Right lobe of liver (tissue), 6 donors: ENCODE measurements around the gene STK24. TPM values are rescaled to one million over a fixed set of nuclear protein-coding genes. Genes with fewer than 3 reads are reported as not detected.

Experiments used
- ATAC-seq, 4 donors: fragments of 200-7000 bp; cut with Tn5 transposase; one replicate each; pipeline ENCODE4 v1.9.1; 2020; ENCODE audit warnings: mild to moderate bottlenecking in 4 of 4, moderate library complexity in 4 of 4
- DNase-seq, 3 donors: peaks; one replicate each; pipeline ENCODE4 v3.0.0-alpha.2; 2020
- H3K27ac ChIP-seq, 3 donors: fragments of 200-600 bp; one replicate each; pipeline ENCODE4 v1.8.0; 2022
- H3K27me3 ChIP-seq, 2 donors: fragments of 200-600 bp; one replicate each; pipeline ENCODE4 v1.8.0; 2022
- H3K36me3 ChIP-seq, 4 donors: fragments of 200-600 bp; sonication (generic) in 1 of 4; one replicate each; pipeline versions ENCODE4 v1.5.1 to v1.8.0; 2017 to 2022; ENCODE audit warnings: control low read depth in 1 of 4
- H3K4me1 ChIP-seq, 4 donors: fragments of 200-600 bp; sonication (generic) in 1 of 4; one replicate each; pipeline versions ENCODE4 v1.5.1 to v1.8.0; 2017 to 2022; ENCODE audit warnings: control low read depth in 1 of 4
- H3K4me3 ChIP-seq, 3 donors: fragments of 200-600 bp; one replicate each; pipeline ENCODE4 v1.8.0; 2022
- H3K9me3 ChIP-seq, 4 donors: fragments of 200-600 bp; sonication (generic) in 1 of 4; one replicate each; pipeline versions ENCODE4 v1.5.1 to v1.8.0; 2017 to 2022; ENCODE audit warnings: control low read depth in 1 of 4
- CTCF ChIP-seq, 4 donors: fragments of 200-600 bp in 3 of 4; fragments of 450-650 bp in 1 of 4; IDR thresholded peaks; one replicate each; pipeline versions ENCODE4 v1.5.1 to v1.8.0; 2016 to 2022; ENCODE audit warnings: antibody characterized with exemption in 4 of 4, mild to moderate bottlenecking in 2 of 4
- POLR2A ChIP-seq: fragments of 450-650 bp; IDR thresholded peaks from one replicate; pipeline ENCODE4 v1.6.1; 2017; ENCODE audit warnings: antibody characterized with exemption, mild to moderate bottlenecking
- WGBS: methylation state at CpG from one replicate; pipeline ENCODE4 v1.1.6; 2018; ENCODE audit warnings: low coverage, low lambda C conversion rate; ENCODE audit not compliant: insufficient coverage; ENCODE audit errors: missing lambda C conversion rate; 5-methylcytosine and 5-hydroxymethylcytosine counted together
- intact Hi-C, 2 donors: fragments of 100-400 bp; cut with DNase I; formaldehyde crosslinking; loops; one replicate each; pipeline versions ENCODE4 v1.11.2 to v1.14.1; 2022
- total RNA-seq, 6 experiments: library from RNA; depleted of rRNA in 2 of 6; stranded (reverse); fragments of >200 nt in 2 of 6; fragmentation: NEBNext Ultra II Directional in 3 of 6; extraction: Animal tissue kit (Norgen Biotek cat#: 25700) in 3 of 6; gene quantifications; one replicate each; pipeline versions ENCODE4 v1.1.0 to v1.2.4, GENCODE V29; 2016 to 2023
- donor health status: DM: no; HTN: yes; CAD: no.
- donor health status: DM: no; HTN: no; CAD: no.
- donor health status: DM: no; HTN: no; CAD: no.
- donor health status: DM: no; HTN: yes; CAD: no.
- donor health status: DM: no; HTN: yes; CAD: no.

The STK24 gene
- total RNA-seq, 6 experiments from 2014 or later, result 14.8 to 40.8 (median 28.6) TPM

- H3K4me1 ChIP-seq, result peaks cover 0 to 2% (median under 1%) of the 10 kb centered on the region in 4 donors
- H3K4me3 ChIP-seq, result no peak overlapping the region
- no peaks in the 10 kb centered on the region for H3K9me3 ChIP-seq
- TF ChIP-seq POLR2A, result no peak
- no peak for TF ChIP-seq CTCF (IDR thresholded peaks at IDR 0.05)
- ATAC-seq (no peak), DNase-seq (no peak)
- no peak overlapping the region for H3K27ac ChIP-seq
- peaks cover 0 to 48% (median 9%) of the 10 kb centered on the region in 4 donors for H3K36me3 ChIP-seq
- H3K27me3 ChIP-seq, result no peaks in the 10 kb centered on the region
- 98% methylated on average over 10 of the region's 16 CpGs for WGBS
- intact Hi-C loops, result no loop called here
These were observed 115.2 kb downstream of the STK24 start for GRCh38 chr13:98461486-98462240.

- 86% methylated on average over 11 of the region's 13 CpGs for WGBS
- H3K36me3 ChIP-seq, result peaks cover 0 to 57% (median 6%) of the 10 kb centered on the region in 4 donors
These were observed 116.4 kb downstream of the STK24 start for GRCh38 chr13:98460516-98460915.

GRCh38 chr13:98459721-98460370 is 117.1 kb downstream of the STK24 start:
- H3K4me1 ChIP-seq, result peaks cover 0 to 3% (median under 1%) of the 10 kb centered on the region in 4 donors
- no peaks in the 10 kb centered on the region for H3K9me3 ChIP-seq
- no peaks in the 10 kb centered on the region for H3K27me3 ChIP-seq
- ATAC-seq (no peak), DNase-seq (no peak)
- TF ChIP-seq CTCF (IDR thresholded peaks at IDR 0.05), result no peak
- no peak for TF ChIP-seq POLR2A
- peaks cover 0 to 57% (median 6%) of the 10 kb centered on the region in 4 donors for H3K36me3 ChIP-seq
- 80% methylated on average over 7 of the region's 13 CpGs for WGBS
- no peak overlapping the region for H3K4me3 ChIP-seq
- intact Hi-C loops, result no loop called here
- no peak overlapping the region for H3K27ac ChIP-seq

More at GRCh38 chr13:98460516-98460915, 116.4 kb downstream of the STK24 start:
- ATAC-seq (no peak), DNase-seq (no peak)
- TF ChIP-seq POLR2A, result no peak
- no peak for TF ChIP-seq CTCF (IDR thresholded peaks at IDR 0.05)
- no peak overlapping the region for H3K4me3 ChIP-seq
- no peaks in the 10 kb centered on the region for H3K4me1 ChIP-seq
- no peaks in the 10 kb centered on the region for H3K9me3 ChIP-seq
- no peak overlapping the region for H3K27ac ChIP-seq
- H3K27me3 ChIP-seq, result no peaks in the 10 kb centered on the region
- intact Hi-C loops, result no loop called here

- no CpG with 5 or more reads among the region's 18 CpGs for WGBS
- H3K4me3 ChIP-seq, result no peak overlapping the region
- H3K27ac ChIP-seq, result no peak overlapping the region
- TF ChIP-seq POLR2A, result no peak
- TF ChIP-seq CTCF (IDR thresholded peaks at IDR 0.05), result no peak
- H3K4me1 ChIP-seq, result peaks cover 0 to 8% (median 3%) of the 10 kb centered on the region in 4 donors
- no peaks in the 10 kb centered on the region for H3K27me3 ChIP-seq
- H3K36me3 ChIP-seq, result peaks cover 0 to 57% (median 6%) of the 10 kb centered on the region in 4 donors
- no peak for ATAC-seq
- H3K9me3 ChIP-seq, result no peaks in the 10 kb centered on the region
- intact Hi-C loops, result no loop called here
- no peak for DNase-seq
These were observed 117.7 kb downstream of the STK24 start for GRCh38 chr13:98459171-98459681.
